GM12864 (cell line): Measurements from ENCODE around the gene FOXP4.
A peak's percentile ranks its signal among the peaks of the same experiment; 100 is the strongest.

Experiments used
- DNase-seq: peaks from one replicate; pipeline ENCODE4 v3.0.0-alpha.2; 2011; ENCODE audit warnings: low read depth
- H3K4me3 ChIP-seq: 2 replicates; pipeline ENCODE4 v1.5.1; 2011; ENCODE audit warnings: mild to moderate bottlenecking, low read depth, low read length, control low read depth
- CTCF ChIP-seq: IDR thresholded peaks from 2 replicates; pipeline ENCODE4 v1.5.1; 2011; ENCODE audit warnings: low read depth, mild to moderate bottlenecking, moderate library complexity, low read length, control low read depth, inconsistent platforms; ENCODE audit errors: missing control alignments

The FOXP4 gene

GRCh38 chr6:41529970-41530369, 16.2 kb upstream of the FOXP4 start:
- DNase-seq = no peak
- no peak for TF ChIP-seq CTCF

DNA sequence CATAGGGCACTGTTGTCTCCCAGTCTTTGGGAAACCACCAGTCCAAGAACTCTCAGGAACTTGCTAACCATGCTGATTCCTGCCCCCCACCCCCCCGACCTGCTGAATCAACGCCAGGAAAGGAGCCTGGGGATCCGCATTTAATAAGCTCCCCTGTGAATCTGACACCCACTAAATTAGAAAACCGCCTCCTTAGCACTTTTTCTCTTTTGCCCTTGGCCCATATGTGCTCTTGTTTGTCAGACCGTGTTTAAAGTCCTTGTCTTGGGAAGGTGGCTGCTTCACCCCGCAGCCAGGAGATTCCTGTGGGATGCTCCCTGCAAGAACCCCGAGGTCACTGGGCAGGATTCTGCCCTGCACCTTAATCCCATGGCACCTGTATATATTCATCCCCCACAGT, 15.7 kb upstream of the FOXP4 start:
- DNase-seq = no peak
- no peak overlapping the region for H3K4me3 ChIP-seq

More at GRCh38 chr6:41529970-41530369, 16.2 kb upstream of the FOXP4 start:
- no peak overlapping the region for H3K4me3 ChIP-seq

DNA sequence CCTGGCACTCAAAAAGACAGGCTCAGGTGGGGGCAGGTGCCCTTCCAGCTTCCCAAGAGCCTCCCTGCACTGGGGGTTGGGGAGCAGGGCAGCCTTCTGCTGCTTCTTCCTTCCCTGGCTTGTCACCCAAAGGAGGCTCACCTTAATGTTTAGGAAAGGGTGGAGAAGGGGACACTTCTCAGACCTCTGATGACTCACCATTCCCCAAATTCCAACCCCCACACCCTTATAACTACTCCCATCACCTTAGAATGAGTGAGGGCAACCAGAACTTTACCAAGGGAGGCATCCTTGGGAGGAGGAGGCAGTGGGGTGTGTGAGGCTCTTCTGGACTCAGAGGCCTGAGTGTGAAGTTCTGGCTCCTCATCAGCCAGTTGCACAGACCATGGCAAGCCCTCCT, 15.2 kb upstream of the FOXP4 start:
- no peak for TF ChIP-seq CTCF
- DNase-seq = no peak
- no peak overlapping the region for H3K4me3 ChIP-seq

More for the DNA sequence above, 15.7 kb upstream of the FOXP4 start:
- TF ChIP-seq CTCF = no peak

DNA sequence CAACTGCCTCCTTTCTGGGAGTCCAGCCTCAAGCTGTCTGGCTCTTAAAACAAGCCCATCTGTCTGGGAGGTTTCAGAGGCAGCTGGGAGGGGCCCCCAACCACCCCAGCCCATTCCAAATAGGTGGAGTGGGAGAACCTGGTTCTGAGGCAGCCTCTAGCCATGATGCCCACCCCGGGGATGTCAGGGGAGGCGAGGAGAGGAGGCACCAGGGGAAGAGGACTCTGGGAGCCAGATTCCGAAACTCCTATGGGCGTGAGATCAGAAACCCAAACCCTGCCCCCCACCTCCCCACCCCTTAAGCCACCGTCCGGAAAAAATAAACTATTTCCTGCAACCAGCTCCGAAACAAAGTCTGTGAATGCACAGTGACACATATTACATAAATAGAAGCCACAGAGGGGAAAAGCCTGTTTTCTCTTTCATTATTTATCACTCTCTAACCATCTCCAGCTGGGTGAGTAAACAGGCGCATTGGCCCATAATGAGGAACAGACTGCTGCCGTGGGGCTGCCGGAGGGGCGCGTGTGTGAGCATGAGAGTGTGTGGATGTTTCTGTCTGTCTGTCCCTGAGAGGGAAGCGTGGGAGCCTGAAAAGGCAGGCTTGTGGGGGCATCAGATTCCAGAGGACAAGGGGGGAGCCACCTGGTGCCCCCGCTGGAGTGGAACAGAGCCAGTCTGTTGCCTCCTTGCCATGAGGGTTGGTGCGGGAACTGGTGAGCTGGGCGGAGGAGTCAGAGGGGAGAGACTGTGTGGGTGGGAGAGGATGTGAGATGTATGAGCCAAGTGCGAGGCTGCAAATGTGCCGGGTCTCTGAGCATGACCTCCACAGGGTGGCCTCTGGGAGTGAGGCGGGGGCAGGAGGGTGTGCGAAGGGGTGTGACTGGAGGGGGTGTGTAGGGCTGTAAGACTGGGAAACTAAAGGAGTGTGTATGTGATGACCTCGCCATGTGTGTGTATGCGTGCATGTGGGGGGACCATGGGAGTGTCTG, 14.3 kb upstream of the FOXP4 start:
- peak; percentile 85 for DNase-seq
- TF ChIP-seq CTCF = no peak
- peak overlapping the region; percentile 25 for H3K4me3 ChIP-seq

DNA sequence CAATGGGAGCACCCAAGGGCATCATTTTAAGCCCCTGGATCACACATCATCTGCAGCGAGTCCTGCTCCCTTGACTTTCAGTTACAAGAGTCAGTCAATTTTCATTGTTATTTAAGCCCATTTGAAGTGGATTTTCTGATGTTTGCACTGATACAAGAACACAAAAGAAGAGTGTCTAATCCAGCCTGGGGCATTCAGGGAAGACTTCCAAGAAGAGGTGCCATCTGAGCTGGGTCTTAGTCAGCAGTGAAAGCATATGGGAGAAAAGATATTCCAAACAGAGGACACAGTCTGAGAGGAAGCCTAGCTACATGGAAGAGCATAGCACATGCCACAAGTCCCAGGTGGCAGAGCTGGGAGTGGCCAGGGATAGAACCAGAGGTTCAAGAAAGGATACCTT, 10.4 kb upstream of the FOXP4 start:
- TF ChIP-seq CTCF = no peak
- DNase-seq = no peak
- H3K4me3 ChIP-seq = no peak overlapping the region

GRCh38 chr6:41536795-41537758, 9.1 kb upstream of the FOXP4 start:
- TF ChIP-seq CTCF = no peak
- no peak for DNase-seq
- no peak overlapping the region for H3K4me3 ChIP-seq
